Measurements from ENCODE around the gene LTBP3.

DNA sequence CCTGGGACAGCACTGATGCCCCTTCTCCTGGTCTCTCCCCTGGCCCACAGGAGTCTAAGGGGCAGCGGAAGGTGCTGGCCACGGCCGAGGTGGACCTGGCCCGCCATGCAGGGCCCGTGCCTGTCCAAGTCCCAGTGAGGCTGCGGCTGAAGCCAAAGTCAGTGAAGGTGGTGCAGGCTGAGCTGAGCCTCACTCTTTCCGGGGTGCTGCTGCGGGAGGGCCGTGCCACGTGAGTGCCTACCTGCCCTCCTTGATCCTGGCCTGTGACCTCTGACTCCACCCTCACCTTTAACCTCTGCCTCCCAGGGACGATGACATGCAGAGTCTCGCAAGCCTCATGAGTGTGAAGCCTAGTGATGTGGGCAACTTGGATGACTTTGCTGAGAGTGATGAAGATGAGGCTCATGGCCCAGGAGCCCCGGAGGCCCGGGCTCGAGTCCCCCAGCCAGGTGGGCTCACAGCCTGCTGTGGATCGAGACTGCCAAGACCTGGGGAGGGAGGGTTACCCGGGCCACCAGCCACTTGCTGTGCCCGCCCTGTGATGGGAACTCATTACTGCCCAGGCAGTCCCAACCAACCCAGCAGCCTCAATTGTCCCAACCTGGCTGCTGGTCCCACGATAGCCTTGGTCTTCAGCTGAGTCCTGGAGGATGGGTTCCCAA, 22.0 kb upstream of the LTBP3 start:
- TF ChIP-seq, protein P1, sequence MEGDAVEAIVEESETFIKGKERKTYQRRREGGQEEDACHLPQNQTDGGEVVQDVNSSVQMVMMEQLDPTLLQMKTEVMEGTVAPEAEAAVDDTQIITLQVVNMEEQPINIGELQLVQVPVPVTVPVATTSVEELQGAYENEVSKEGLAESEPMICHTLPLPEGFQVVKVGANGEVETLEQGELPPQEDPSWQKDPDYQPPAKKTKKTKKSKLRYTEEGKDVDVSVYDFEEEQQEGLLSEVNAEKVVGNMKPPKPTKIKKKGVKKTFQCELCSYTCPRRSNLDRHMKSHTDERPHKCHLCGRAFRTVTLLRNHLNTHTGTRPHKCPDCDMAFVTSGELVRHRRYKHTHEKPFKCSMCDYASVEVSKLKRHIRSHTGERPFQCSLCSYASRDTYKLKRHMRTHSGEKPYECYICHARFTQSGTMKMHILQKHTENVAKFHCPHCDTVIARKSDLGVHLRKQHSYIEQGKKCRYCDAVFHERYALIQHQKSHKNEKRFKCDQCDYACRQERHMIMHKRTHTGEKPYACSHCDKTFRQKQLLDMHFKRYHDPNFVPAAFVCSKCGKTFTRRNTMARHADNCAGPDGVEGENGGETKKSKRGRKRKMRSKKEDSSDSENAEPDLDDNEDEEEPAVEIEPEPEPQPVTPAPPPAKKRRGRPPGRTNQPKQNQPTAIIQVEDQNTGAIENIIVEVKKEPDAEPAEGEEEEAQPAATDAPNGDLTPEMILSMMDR (conservative IDR thresholded peaks at IDR 0.05), result no peak
- no peak for TF ChIP-seq ZFX (IDR thresholded peaks at IDR 0.05)

Data from C4-2B (cell line).